ENCODE measurements around the gene FAM234A.
A peak's percentile ranks its signal among the peaks of the same experiment; 100 is the strongest.

FAM234A gene, protein sequence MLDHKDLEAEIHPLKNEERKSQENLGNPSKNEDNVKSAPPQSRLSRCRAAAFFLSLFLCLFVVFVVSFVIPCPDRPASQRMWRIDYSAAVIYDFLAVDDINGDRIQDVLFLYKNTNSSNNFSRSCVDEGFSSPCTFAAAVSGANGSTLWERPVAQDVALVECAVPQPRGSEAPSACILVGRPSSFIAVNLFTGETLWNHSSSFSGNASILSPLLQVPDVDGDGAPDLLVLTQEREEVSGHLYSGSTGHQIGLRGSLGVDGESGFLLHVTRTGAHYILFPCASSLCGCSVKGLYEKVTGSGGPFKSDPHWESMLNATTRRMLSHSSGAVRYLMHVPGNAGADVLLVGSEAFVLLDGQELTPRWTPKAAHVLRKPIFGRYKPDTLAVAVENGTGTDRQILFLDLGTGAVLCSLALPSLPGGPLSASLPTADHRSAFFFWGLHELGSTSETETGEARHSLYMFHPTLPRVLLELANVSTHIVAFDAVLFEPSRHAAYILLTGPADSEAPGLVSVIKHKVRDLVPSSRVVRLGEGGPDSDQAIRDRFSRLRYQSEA

DNA sequence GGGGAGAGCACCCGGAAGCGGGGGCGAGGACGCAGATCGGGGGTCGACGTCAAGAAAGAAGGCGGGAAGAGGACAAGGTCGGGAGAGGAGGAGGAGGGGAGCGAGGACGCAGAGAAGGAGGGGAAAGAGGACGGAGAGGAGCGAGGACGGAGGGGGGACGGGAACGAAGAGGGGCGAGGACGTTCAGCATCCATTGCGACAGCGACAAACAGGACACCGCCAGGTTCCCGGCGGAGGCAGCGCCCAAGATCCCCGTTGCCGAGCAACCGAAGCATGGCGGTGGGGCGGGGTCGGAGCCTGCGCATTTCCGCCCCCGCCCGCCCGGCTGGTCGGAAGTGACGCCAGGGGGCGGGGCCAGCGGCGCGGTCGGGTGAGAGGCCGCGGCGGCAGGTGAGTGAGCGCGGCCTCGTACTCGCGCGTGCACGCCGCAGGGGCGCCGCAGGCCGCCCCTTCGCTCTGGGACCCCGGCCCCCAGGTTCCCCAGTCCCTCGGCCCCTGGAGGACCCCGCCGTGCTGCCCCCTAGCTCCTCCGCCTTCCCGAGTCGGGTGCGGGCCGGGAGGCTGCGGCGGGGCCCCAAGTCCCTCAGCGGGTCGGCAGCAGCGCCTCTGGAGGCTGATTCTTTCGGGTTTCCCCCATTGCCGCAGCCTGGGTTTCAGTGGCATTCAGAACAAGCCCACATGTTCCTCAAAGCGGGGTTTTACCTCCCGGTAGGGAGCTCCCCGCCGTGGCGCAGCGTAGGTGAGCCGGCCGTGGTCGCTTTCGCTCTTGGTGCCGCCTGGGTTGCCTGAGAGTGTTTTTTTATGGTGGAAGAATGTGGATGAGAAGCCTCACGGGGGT is at the start of gene FAM234A:
Gene FAM234A, plus strand, starts transcription at position 354 of the 838 bp plus-strand sequence. CDS start 19,593 bp downstream, outside the sequence.
- peak within 1 kb of the TSS; percentile 68 for H3K4me3 ChIP-seq (ENCODE audit: low read depth, low read length)
- TF ChIP-seq, protein P1, sequence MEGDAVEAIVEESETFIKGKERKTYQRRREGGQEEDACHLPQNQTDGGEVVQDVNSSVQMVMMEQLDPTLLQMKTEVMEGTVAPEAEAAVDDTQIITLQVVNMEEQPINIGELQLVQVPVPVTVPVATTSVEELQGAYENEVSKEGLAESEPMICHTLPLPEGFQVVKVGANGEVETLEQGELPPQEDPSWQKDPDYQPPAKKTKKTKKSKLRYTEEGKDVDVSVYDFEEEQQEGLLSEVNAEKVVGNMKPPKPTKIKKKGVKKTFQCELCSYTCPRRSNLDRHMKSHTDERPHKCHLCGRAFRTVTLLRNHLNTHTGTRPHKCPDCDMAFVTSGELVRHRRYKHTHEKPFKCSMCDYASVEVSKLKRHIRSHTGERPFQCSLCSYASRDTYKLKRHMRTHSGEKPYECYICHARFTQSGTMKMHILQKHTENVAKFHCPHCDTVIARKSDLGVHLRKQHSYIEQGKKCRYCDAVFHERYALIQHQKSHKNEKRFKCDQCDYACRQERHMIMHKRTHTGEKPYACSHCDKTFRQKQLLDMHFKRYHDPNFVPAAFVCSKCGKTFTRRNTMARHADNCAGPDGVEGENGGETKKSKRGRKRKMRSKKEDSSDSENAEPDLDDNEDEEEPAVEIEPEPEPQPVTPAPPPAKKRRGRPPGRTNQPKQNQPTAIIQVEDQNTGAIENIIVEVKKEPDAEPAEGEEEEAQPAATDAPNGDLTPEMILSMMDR (IDR thresholded peaks at IDR 0.05; ENCODE audit: low read depth, low read length): peak; percentile 54; the same call in 1 of the 2 replicates
- no peaks in the 10 kb centered on the region for H3K9me3 ChIP-seq (ENCODE audit: severe bottlenecking)
- peak; percentile 94 for DNase-seq
- H3K27ac ChIP-seq: peak within 1 kb of the TSS; percentile 90
- H3K36me3 ChIP-seq: no peaks in the 10 kb centered on the region
- H3K27me3 ChIP-seq (ENCODE audit: insufficient read depth, low read depth, severe bottlenecking): no peaks in the 10 kb centered on the region

DNA sequence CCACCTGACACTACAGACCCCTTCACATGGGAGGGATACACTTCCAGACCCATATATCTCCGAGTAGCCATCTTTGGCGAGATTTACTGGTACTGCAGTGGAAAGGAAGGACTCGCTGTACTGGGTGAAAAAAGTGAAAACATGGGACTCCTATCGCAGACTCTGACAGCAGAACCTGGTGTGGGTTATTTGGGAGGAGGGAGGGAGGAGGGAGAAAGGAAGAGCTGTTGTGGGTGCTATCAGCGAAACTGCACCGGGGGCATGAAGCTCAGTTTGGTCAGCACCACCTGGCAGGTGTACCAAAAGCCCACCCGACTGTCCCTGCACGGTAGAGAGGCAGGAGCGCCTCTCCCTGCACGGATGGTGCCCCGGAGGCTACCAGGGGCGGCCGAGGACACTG is 49.4 kb upstream of the FAM234A start:
- peaks cover 41% of the 10 kb centered on the region for H3K36me3 ChIP-seq
- H3K27me3 ChIP-seq (ENCODE audit: insufficient read depth, low read depth, severe bottlenecking): no peaks in the 10 kb centered on the region
- H3K27ac ChIP-seq: no peak overlapping the region
- no peak for DNase-seq
- no peaks in the 10 kb centered on the region for H3K9me3 ChIP-seq (ENCODE audit: severe bottlenecking)
- H3K4me3 ChIP-seq (ENCODE audit: low read depth, low read length): no peak overlapping the region
- TF ChIP-seq, protein P1 (IDR thresholded peaks at IDR 0.05; ENCODE audit: low read depth, low read length): no peak

DNA sequence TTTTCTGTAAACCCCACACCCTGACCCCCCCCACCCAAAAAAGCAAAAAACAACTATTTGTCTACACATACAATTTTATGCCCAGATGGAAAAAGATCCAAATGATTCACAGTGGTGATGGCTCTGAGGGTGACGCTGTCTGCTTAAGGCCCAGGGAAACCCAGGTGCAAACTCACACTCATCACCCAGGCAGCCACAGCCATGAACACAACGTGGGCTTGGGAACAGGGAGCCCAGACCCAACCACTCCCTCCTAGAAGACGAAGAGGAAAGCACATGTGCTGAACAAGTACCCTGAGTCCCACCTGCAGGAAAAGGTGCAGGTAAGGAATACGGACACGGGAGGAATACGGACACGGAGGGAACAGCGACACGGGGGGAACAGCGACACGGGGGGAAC is 48.9 kb upstream of the FAM234A start:
- peaks cover 46% of the 10 kb centered on the region for H3K36me3 ChIP-seq
- no peaks in the 10 kb centered on the region for H3K9me3 ChIP-seq (ENCODE audit: severe bottlenecking)
- H3K4me3 ChIP-seq (ENCODE audit: low read depth, low read length): no peak overlapping the region
- TF ChIP-seq, protein P1 (IDR thresholded peaks at IDR 0.05; ENCODE audit: low read depth, low read length): no peak
- H3K27ac ChIP-seq: no peak overlapping the region
- no peak for DNase-seq
- H3K27me3 ChIP-seq (ENCODE audit: insufficient read depth, low read depth, severe bottlenecking): no peaks in the 10 kb centered on the region

DNA sequence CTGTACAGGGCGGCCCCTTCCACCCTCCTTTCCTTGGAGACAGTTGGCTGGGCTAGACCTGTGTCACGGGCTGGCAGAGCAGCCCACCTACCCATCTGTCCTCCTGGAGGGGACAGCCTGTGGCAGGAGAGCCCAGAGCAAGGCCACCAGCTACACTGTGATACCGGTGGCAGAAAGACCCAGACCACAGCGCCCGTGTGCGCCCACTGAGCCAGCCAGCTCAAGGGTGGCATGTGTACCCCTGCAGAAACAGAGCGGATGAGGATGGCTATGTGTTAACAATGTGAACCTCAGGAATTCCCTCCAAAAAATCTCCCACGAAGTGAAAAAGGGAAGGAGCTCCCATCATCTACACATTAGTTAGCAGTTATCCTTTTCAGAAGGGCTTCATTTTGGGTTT is 47.3 kb upstream of the FAM234A start:
- Histone ChIP-seq H3K9me3 (ENCODE audit: severe bottlenecking) (no peaks in the 10 kb centered on the region), H3K36me3 (peaks cover 62% of the 10 kb centered on the region), H3K27me3 (ENCODE audit: insufficient read depth, low read depth, severe bottlenecking) (no peaks in the 10 kb centered on the region), H3K4me3 (ENCODE audit: low read depth, low read length) (no peak overlapping the region), H3K27ac (no peak overlapping the region)
- TF ChIP-seq, protein P1 (IDR thresholded peaks at IDR 0.05; ENCODE audit: low read depth, low read length): no peak
- DNase-seq: no peak

DNA sequence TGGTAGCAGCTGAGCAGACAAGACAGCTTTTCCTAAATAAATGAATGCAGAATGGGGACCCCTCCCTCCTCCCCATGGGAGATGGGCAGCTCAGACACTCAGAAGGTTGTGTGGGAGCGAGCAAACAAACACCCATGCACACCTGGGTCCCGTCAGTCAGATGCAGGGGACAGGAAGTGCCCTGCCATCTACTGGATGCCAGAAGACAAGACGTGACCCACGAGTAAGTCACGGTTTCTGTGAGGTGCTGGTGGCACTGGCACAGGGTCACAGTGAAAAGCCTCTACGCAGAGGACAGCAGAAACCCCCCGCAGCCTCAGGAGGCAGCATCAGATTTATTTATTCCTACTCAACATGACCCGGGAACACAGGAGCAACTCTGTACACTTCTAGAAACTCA is 45.9 kb upstream of the FAM234A start:
- Histone ChIP-seq H3K27me3 (ENCODE audit: insufficient read depth, low read depth, severe bottlenecking) (no peaks in the 10 kb centered on the region), H3K36me3 (peaks cover 75% of the 10 kb centered on the region), H3K9me3 (ENCODE audit: severe bottlenecking) (no peaks in the 10 kb centered on the region), H3K27ac (no peak overlapping the region), H3K4me3 (ENCODE audit: low read depth, low read length) (no peak overlapping the region)
- TF ChIP-seq, protein P1 (IDR thresholded peaks at IDR 0.05; ENCODE audit: low read depth, low read length): peak; percentile 61
- DNase-seq: peak; percentile 32

Data from WERI-Rb-1 (cell line).